Activated CD8-positive, alpha-beta T cell treated with anti-CD3 and anti-CD28 coated beads for 36 hours (primary cell): ENCODE data around the gene PRSS36. TPM values are rescaled to one million over a fixed set of nuclear protein-coding genes. Genes with fewer than 3 reads are reported as not detected.
"Not testable (repeated sequence)": the region's sequence is repeated elsewhere in the genome, so short reads cannot be mapped to it uniquely, and the experiment has no call there.

Source experiments
- ATAC-seq: fragments of 200-7000 bp; cut with Tn5 transposase; one replicate; pipeline ENCODE4 v1.10.0; 2021; ENCODE audit warnings: mild to moderate bottlenecking, moderate library complexity
- CTCF ChIA-PET: fragments of 350-600 bp; sonication (Branson Sonifier 250); formaldehyde crosslinking; loops from one replicate; lab custom pipeline; 2021; ENCODE audit warnings: antibody characterized with exemption; lab: Charles Lee
- POLR2A ChIA-PET: fragments of 350-600 bp; sonication (Branson Sonifier 250); formaldehyde crosslinking; loops from one replicate; lab custom pipeline; 2021; ENCODE audit warnings: antibody characterized with exemption; lab: Charles Lee
- DNase-seq: peaks from one replicate; pipeline ENCODE4 v3.0.0-alpha.2; 2020
- H3K27ac Mint-ChIP-seq: one replicate; pipeline ENCODE4 v1.8.0; 2021; ENCODE audit warnings: mild to moderate bottlenecking, mixed read lengths
- H3K27me3 Mint-ChIP-seq: one replicate; pipeline ENCODE4 v1.8.0; 2021; ENCODE audit warnings: mixed read lengths
- H3K36me3 Mint-ChIP-seq: one replicate; pipeline ENCODE4 v1.8.0; 2021; ENCODE audit warnings: low read depth, mixed read lengths
- H3K4me1 Mint-ChIP-seq: one replicate; pipeline ENCODE4 v1.8.0; 2021; ENCODE audit warnings: low read depth, mixed read lengths
- H3K4me3 Mint-ChIP-seq: one replicate; pipeline ENCODE4 v1.8.0; 2021; ENCODE audit warnings: mild to moderate bottlenecking, moderate library complexity, mixed read lengths
- H3K9me3 Mint-ChIP-seq: one replicate; pipeline ENCODE4 v1.8.0; 2021; ENCODE audit warnings: mixed read lengths
- CTCF ChIP-seq: fragments of 200-600 bp; IDR thresholded peaks from one replicate; pipeline ENCODE4 v1.8.0; 2022; ENCODE audit warnings: antibody characterized with exemption, mild to moderate bottlenecking
- intact Hi-C: fragments of 100-400 bp; cut with micrococcal nuclease; formaldehyde crosslinking; loops from one replicate; pipeline ENCODE4 v1.10.0; 2022
- total RNA-seq, 2 experiments: library from RNA; stranded (reverse); gene quantifications; one replicate each; pipeline ENCODE4 v1.2.3, GENCODE V29; 2021

PRSS36 gene
- total RNA-seq, 2 experiments from 2014 or later = 0.18 to 0.72 TPM

GRCh38 chr16:31106509-31107464, 43.1 kb downstream of the PRSS36 start:
- intact Hi-C loops = no loop called here
- peaks cover 14% of the 10 kb centered on the region for H3K36me3 Mint-ChIP-seq
- H3K27ac Mint-ChIP-seq = peak overlapping the region; percentile 90
- DNase-seq (no peak), ATAC-seq (no peak)
- no peak for TF ChIP-seq CTCF
- no peaks in the 10 kb centered on the region for H3K9me3 Mint-ChIP-seq
- ChIA-PET POLR2A (interaction anchor here (1.6 to 2.8 kb wide), 4 partner anchors 10 to 73 kb away, joined by 3 to 15 read pairs (median 6); partner anchors contain the start of genes FUS, KAT8 and VKORC1), CTCF (interaction anchor here (1.0 to 1.9 kb wide), 3 partner anchors 33 to 37 kb away, joined by 3 to 9 read pairs (median 5); partner anchors contain the start of genes ZNF646 and ZNF668)
- H3K27me3 Mint-ChIP-seq = no peaks in the 10 kb centered on the region
- H3K4me1 Mint-ChIP-seq = peaks cover 34% of the 10 kb centered on the region
- peak overlapping the region; percentile 81 for H3K4me3 Mint-ChIP-seq

GRCh38 chr16:31105677-31106213, 44.1 kb downstream of the PRSS36 start:
- intact Hi-C loops = no loop called here
- DNase-seq = peak; percentile 94
- Mint-ChIP-seq H3K27me3 (no peaks in the 10 kb centered on the region), H3K36me3 (peaks cover 13% of the 10 kb centered on the region), H3K4me3 (peak overlapping the region; percentile 47), H3K27ac (peak overlapping the region; percentile 60), H3K4me1 (peaks cover 33% of the 10 kb centered on the region), H3K9me3 (no peaks in the 10 kb centered on the region)
- TF ChIP-seq CTCF = peak; percentile 91
- POLR2A ChIA-PET = no interaction called here
- CTCF ChIA-PET = no interaction called here
- ATAC-seq = peak; percentile 79

DNA sequence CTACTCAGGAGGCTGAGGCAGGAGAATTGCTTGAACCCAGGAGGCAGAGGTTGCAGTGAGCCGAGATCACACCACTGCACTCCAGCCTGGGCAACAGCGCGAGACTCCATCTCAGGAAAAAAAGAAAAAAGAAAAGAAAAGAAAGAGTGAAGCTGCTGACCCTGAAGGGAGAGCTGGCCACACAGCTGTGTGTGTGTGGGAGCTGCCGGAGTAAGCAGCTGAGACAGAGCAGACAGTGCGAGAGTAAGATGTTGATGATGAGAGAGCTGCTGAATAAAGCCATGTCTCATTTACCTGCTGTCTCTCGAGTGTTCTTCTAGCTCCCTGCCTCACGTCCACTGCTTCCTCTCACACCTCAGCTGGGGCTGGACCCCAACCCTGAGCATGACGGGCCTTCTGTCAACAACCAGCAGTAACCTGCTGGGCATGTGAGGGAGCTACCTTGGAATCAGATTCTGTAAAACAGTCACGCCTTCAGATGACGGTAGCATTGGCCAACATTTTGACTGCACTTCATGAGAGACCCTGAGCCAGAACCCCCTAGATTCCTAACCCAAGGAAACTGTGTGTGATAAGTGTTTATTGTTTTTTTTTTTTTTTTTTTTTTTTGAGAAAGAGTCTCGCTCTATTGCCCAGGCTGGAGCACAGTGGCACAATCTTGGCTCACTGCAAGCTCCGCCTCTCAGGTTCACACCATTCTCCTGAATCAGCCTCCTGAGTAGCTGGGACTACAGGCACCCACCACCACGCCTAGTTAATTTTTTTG, 48.8 kb downstream of the PRSS36 start:
- ATAC-seq, H3K9me3 Mint-ChIP-seq, H3K36me3 Mint-ChIP-seq, intact Hi-C loops, H3K4me3 Mint-ChIP-seq, DNase-seq, H3K4me1 Mint-ChIP-seq, H3K27me3 Mint-ChIP-seq, H3K27ac Mint-ChIP-seq: not testable (repeated sequence)
- ChIA-PET POLR2A (interaction anchor here (0.5 to 0.8 kb wide), 2 partner anchors 27 to 683 kb away, joined by 3 read pairs; partner anchors contain the start of gene ZNF646), CTCF (interaction anchor here (2.8 kb wide), 1 partner anchor 41 kb away, joined by 11 read pairs; no protein-coding TSS in a partner anchor)

GRCh38 chr16:31099860-31100638, 49.8 kb downstream of the PRSS36 start:
- no peak for ATAC-seq
- POLR2A ChIA-PET = interaction anchor here (0.7 to 2.1 kb wide), 3 partner anchors 17 to 26 kb away, joined by 3 to 5 read pairs (median 5); partner anchors contain the start of genes KAT8, ZNF646 and ZNF668
- no peak overlapping the region for H3K27ac Mint-ChIP-seq

More at GRCh38 chr16:31099860-31100638, 49.8 kb downstream of the PRSS36 start:
- H3K4me1 Mint-ChIP-seq = peaks cover 8% of the 10 kb centered on the region
- H3K4me3 Mint-ChIP-seq = no peak overlapping the region
- DNase-seq = no peak
- no peak for TF ChIP-seq CTCF
- H3K27me3 Mint-ChIP-seq = no peaks in the 10 kb centered on the region
- H3K36me3 Mint-ChIP-seq = no peaks in the 10 kb centered on the region
- CTCF ChIA-PET = interaction anchor here (1.0 to 2.8 kb wide), 2 partner anchors 42 to 146 kb away, joined by 4 to 11 read pairs; no protein-coding TSS in a partner anchor
- intact Hi-C loops = no loop called here
- H3K9me3 Mint-ChIP-seq = no peaks in the 10 kb centered on the region
